Activated naive CD4-positive, alpha-beta T cell treated with anti-CD3 and anti-CD28 coated beads for 36 hours (primary cell): ENCODE measurements around the gene EDAR. TPM values are rescaled to one million over a fixed set of nuclear protein-coding genes. Genes with fewer than 3 reads are reported as not detected.

Source experiments
- CTCF ChIA-PET: fragments of 350-600 bp; sonication (Branson Sonifier 250); formaldehyde crosslinking; loops from one replicate; lab custom pipeline; 2021; ENCODE audit warnings: antibody characterized with exemption; lab: Charles Lee
- DNase-seq: peaks from one replicate; pipeline ENCODE4 v3.0.0-alpha.2; 2020
- H3K27ac Mint-ChIP-seq: one replicate; pipeline ENCODE4 v1.8.0; 2021; ENCODE audit warnings: mild to moderate bottlenecking, mixed read lengths
- H3K27me3 Mint-ChIP-seq: one replicate; pipeline ENCODE4 v1.8.0; 2021; ENCODE audit warnings: low read depth, mixed read lengths
- H3K36me3 Mint-ChIP-seq: one replicate; pipeline ENCODE4 v1.8.0; 2021; ENCODE audit warnings: low read depth, mixed read lengths
- H3K4me1 Mint-ChIP-seq: one replicate; pipeline ENCODE4 v1.8.0; 2021; ENCODE audit warnings: low read depth, mixed read lengths
- H3K4me3 Mint-ChIP-seq: one replicate; pipeline ENCODE4 v1.8.0; 2021; ENCODE audit warnings: mild to moderate bottlenecking, moderate library complexity, mixed read lengths
- H3K9me3 Mint-ChIP-seq: one replicate; pipeline ENCODE4 v1.8.0; 2021; ENCODE audit warnings: mixed read lengths
- intact Hi-C: fragments of 100-400 bp; cut with micrococcal nuclease; formaldehyde crosslinking; loops from one replicate; pipeline ENCODE4 v1.15.1; 2023
- total RNA-seq, 2 experiments: library from RNA; stranded (reverse); gene quantifications; one replicate each; pipeline ENCODE4 v1.2.3, GENCODE V29; 2021

Gene EDAR
- total RNA-seq, 2 experiments from 2014 or later, result 1.1 to 1.3 TPM

- CTCF ChIA-PET, result interaction anchor here (0.7 to 2.8 kb wide), 4 partner anchors 8 to 12 kb away, joined by 4 to 13 read pairs (median 6); partner anchors contain the start of gene EDAR
- intact Hi-C loops, result no loop called here
- Mint-ChIP-seq H3K9me3 (no peaks in the 10 kb centered on the region), H3K27me3 (no peaks in the 10 kb centered on the region), H3K27ac (no peak overlapping the region), H3K4me1 (peaks cover 70% of the 10 kb centered on the region), H3K36me3 (no peaks in the 10 kb centered on the region), H3K4me3 (no peak overlapping the region)
- no peak for DNase-seq
Measured at GRCh38 chr2:108978709-108979111, 10.3 kb downstream of the EDAR start.

DNA sequence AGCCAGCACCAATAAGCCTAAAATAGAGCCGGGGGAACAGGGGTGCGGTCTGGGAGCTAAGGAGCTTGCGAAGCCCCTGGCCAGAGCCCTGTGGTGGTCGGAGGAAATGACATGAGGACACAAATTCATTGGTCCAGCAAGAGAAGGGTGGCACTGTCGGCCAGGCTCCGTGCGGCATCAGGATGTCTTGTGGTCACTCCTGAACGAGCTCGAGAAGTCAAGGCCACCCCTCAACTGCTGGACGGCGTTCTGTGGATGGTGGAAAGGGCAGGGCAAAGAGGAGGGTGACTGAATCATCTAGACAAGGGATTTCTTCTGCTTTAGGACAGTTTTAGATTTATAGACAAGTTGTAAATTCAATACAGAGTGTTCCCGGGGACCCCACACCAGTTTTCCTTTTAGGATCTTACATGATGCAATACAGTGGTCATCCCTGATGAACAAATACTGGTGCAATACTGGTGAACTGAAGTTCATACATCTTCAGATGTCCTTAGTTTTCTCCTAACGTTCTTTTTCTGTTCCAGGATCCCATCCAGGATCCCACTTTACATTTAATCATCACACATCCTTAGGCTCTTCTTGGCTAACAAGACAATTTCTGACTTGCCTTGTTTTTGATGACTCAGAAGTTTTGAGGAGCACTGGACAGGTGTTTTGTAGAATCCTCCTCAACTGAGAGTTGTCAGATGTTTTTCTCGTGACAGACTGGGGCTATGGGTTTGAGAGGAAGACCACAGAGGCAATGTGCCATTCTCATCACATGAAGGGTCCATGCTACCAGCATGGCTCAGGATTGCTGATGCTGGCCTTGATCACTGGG lies 13.2 kb downstream of the EDAR start:
- DNase-seq, result no peak
- CTCF ChIA-PET, result interaction anchor here (0.6 to 1.7 kb wide), 4 partner anchors 9 to 116 kb away, joined by 3 to 10 read pairs (median 6); no protein-coding TSS in a partner anchor
- H3K4me3 Mint-ChIP-seq, result no peak overlapping the region

GRCh38 chr2:108974674-108975073 lies 14.3 kb downstream of the EDAR start:
- CTCF ChIA-PET, result interaction anchor here (0.6 to 1.7 kb wide), 4 partner anchors 10 to 47 kb away, joined by 3 to 10 read pairs (median 10); no protein-coding TSS in a partner anchor
- Mint-ChIP-seq H3K4me1 (peaks cover 68% of the 10 kb centered on the region), H3K27ac (no peak overlapping the region), H3K4me3 (no peak overlapping the region), H3K27me3 (no peaks in the 10 kb centered on the region), H3K36me3 (no peaks in the 10 kb centered on the region), H3K9me3 (no peaks in the 10 kb centered on the region)
- intact Hi-C loops, result no loop called here
- no peak for DNase-seq

More for the DNA sequence above, 13.2 kb downstream of the EDAR start:
- Mint-ChIP-seq H3K27me3 (no peaks in the 10 kb centered on the region), H3K36me3 (no peaks in the 10 kb centered on the region), H3K4me1 (peaks cover 64% of the 10 kb centered on the region), H3K9me3 (no peaks in the 10 kb centered on the region), H3K27ac (no peak overlapping the region)
- intact Hi-C loops, result no loop called here

GRCh38 chr2:108972663-108973062 lies 16.4 kb downstream of the EDAR start:
- Mint-ChIP-seq H3K9me3 (no peaks in the 10 kb centered on the region), H3K36me3 (no peaks in the 10 kb centered on the region), H3K27me3 (no peaks in the 10 kb centered on the region), H3K4me3 (no peak overlapping the region), H3K4me1 (peaks cover 79% of the 10 kb centered on the region), H3K27ac (no peak overlapping the region)
- no peak for DNase-seq
- CTCF ChIA-PET, result interaction anchor here (0.7 to 1.6 kb wide), 3 partner anchors 45 to 130 kb away, joined by 3 to 5 read pairs (median 4); no protein-coding TSS in a partner anchor
- intact Hi-C loops, result loop anchor here (2.0 kb wide), 1 partner anchor 16 kb away; no protein-coding TSS in a partner anchor

DNA sequence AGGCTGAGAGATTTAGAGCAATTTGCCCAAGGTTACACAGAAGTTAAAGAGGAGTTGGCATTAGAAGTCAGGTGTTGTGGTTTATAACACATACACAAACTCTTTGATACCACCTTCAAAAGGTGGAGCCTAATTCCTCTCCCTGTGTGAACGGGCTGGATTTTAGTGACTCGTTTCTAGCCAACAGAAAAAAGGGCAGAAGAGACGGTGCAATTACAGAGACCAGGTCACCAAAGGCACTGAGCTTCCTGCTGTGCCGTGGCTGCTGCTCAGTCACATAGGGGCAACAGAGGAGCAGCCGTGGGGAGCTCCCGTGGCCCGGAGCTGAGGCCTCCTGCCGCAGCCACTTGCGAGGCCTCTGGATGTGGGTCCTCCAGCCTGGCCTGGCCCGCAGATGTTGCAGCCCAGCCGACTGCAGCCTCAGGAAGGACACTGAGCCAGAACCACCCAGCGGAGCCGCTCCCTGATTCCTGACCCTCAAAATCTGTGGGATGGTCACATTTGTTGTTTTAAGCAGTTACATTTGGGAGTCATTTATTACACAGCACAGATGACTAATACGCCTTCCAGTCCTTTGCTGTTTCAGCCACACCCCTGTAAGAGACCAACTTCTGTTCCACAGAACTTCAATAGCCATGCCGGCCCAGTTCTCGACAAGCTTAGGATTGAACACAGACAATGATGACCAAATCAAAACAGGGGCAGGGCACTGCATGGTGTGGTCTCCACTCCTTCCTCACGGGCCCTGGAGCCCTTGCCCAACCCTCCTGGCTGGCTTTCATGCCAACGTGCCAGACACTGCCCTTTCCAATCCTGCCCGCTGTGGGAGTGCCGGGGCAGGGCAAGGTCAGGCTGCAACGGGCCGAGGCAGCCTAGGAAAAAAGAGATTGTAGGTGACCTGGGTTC lies 17.1 kb downstream of the EDAR start:
- Mint-ChIP-seq H3K27ac (no peak overlapping the region), H3K9me3 (no peaks in the 10 kb centered on the region), H3K36me3 (no peaks in the 10 kb centered on the region), H3K27me3 (no peaks in the 10 kb centered on the region), H3K4me1 (peaks cover 85% of the 10 kb centered on the region), H3K4me3 (no peak overlapping the region)
- CTCF ChIA-PET, result interaction anchor here (0.7 to 1.6 kb wide), 5 partner anchors 15 to 131 kb away, joined by 3 to 9 read pairs (median 5); no protein-coding TSS in a partner anchor
- no peak for DNase-seq
- intact Hi-C loops, result loop anchor here (2.0 kb wide), 1 partner anchor 15 kb away; no protein-coding TSS in a partner anchor

- CTCF ChIA-PET, result interaction anchor here (0.8 to 3.7 kb wide), 4 partner anchors 8 to 32 kb away, joined by 3 to 17 read pairs (median 10); no protein-coding TSS in a partner anchor
- H3K9me3 Mint-ChIP-seq, result no peaks in the 10 kb centered on the region
Measured at GRCh38 chr2:108970369-108970768, 18.7 kb downstream of the EDAR start.

DNA sequence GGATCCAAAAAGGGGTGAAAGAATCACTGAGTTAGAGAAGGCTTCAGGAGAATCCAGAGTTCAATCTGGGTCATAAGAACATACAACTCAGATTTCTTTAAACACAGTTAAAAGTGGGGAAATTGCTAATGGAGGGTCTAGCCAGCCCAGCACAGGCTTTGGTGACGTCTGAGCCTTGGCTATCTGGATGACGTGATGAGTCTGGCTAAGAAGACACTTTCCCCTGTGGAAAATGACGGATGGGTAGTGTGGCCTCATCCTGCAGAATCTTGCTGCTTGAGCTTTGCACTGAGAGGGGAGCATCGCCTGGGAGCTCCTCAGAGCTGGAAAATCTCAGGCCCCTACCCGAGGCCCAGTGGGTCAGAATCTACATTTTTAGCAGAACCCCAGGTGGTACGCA lies 19.2 kb downstream of the EDAR start:
- peaks cover 86% of the 10 kb centered on the region for H3K4me1 Mint-ChIP-seq
- H3K27me3 Mint-ChIP-seq, result no peaks in the 10 kb centered on the region
- no peak overlapping the region for H3K27ac Mint-ChIP-seq
- H3K36me3 Mint-ChIP-seq, result no peaks in the 10 kb centered on the region
- no peaks in the 10 kb centered on the region for H3K9me3 Mint-ChIP-seq
- CTCF ChIA-PET, result interaction anchor here (0.8 to 3.7 kb wide), 4 partner anchors 9 to 42 kb away, joined by 3 to 17 read pairs (median 10); no protein-coding TSS in a partner anchor
- no peak overlapping the region for H3K4me3 Mint-ChIP-seq
- intact Hi-C loops, result no loop called here
- no peak for DNase-seq

More at GRCh38 chr2:108970369-108970768, 18.7 kb downstream of the EDAR start:
- Mint-ChIP-seq H3K27ac (no peak overlapping the region), H3K4me3 (no peak overlapping the region), H3K27me3 (no peaks in the 10 kb centered on the region), H3K36me3 (no peaks in the 10 kb centered on the region), H3K4me1 (peaks cover 87% of the 10 kb centered on the region)
- intact Hi-C loops, result no loop called here
- no peak for DNase-seq

DNA sequence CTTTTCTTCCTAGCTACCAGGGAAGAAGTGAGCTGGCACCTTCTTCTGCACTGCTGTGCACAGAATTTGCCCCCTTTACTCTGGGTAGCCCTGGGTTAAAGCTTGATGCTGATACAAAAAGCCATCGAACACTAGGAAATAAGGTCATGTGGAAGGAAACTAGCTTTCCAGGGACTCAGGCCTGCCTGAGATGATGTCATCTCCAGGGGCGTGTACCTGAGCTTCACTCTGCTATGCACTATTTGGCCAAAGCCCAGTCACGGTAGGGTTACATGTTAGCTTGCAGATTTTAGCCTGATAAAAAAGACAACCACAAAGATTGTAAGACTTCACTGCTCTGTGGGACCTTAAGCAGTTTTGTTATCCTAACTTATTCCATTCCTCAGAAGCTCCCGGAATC lies 20.4 kb downstream of the EDAR start:
- DNase-seq, result peak; percentile 63
- Mint-ChIP-seq H3K27me3 (no peaks in the 10 kb centered on the region), H3K9me3 (no peaks in the 10 kb centered on the region), H3K27ac (peak overlapping the region; percentile 48), H3K36me3 (no peaks in the 10 kb centered on the region), H3K4me3 (no peak overlapping the region), H3K4me1 (peaks cover 90% of the 10 kb centered on the region)
- CTCF ChIA-PET, result interaction anchor here (0.6 to 3.7 kb wide), 7 partner anchors 10 to 176 kb away, joined by 4 to 17 read pairs (median 7); partner anchors contain the start of gene EDAR
- intact Hi-C loops, result loop anchor here (1.0 kb wide), 1 partner anchor 10 kb away; no protein-coding TSS in a partner anchor

GRCh38 chr2:108967757-108968156 lies 21.3 kb downstream of the EDAR start:
- intact Hi-C loops, result loop anchor here (1.0 to 2.0 kb wide), 2 partner anchors 9 to 19 kb away; no protein-coding TSS in a partner anchor
- H3K4me1 Mint-ChIP-seq, result peaks cover 96% of the 10 kb centered on the region
- peak; percentile 61 for DNase-seq
- peak overlapping the region; percentile 41 for H3K4me3 Mint-ChIP-seq
- H3K9me3 Mint-ChIP-seq, result no peaks in the 10 kb centered on the region
- CTCF ChIA-PET, result interaction anchor here (0.5 to 3.7 kb wide), 5 partner anchors 9 to 147 kb away, joined by 3 to 17 read pairs (median 7); no protein-coding TSS in a partner anchor
- peak overlapping the region; percentile 48 for H3K27ac Mint-ChIP-seq
- H3K36me3 Mint-ChIP-seq, result no peaks in the 10 kb centered on the region
- H3K27me3 Mint-ChIP-seq, result no peaks in the 10 kb centered on the region

- Mint-ChIP-seq H3K4me3 (no peak overlapping the region), H3K36me3 (no peaks in the 10 kb centered on the region), H3K27ac (no peak overlapping the region), H3K4me1 (peaks cover 92% of the 10 kb centered on the region), H3K27me3 (no peaks in the 10 kb centered on the region), H3K9me3 (no peaks in the 10 kb centered on the region)
- CTCF ChIA-PET, result interaction anchor here (1.5 kb wide), 1 partner anchor 21 kb away, joined by 6 read pairs; no protein-coding TSS in a partner anchor
- intact Hi-C loops, result loop anchor here (2.0 kb wide), 3 partner anchors 21 to 65 kb away; no protein-coding TSS in a partner anchor
- DNase-seq, result peak; percentile 74
Measured at GRCh38 chr2:108965540-108966289, 23.3 kb downstream of the EDAR start.

DNA sequence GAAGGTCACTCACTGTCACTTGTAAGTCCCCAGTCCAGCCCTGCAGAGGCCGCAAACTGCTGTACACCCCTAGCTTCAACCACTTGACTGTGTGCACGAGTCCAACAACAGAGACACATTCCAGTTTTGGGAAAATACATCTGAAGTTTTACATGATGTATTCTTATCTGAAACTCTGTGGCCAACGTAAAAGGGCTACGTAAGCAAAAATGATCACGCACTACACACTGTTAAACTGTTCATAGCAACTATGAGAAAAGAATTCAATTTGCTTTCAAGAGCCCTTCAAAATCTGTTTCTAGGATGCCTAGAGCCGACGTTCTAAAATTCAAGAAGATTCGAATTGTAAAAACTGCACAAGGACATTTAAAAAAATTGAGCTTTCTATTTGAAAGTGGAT lies 26.0 kb downstream of the EDAR start:
- Mint-ChIP-seq H3K27me3 (no peaks in the 10 kb centered on the region), H3K4me3 (no peak overlapping the region), H3K27ac (no peak overlapping the region), H3K9me3 (no peaks in the 10 kb centered on the region), H3K4me1 (peaks cover 93% of the 10 kb centered on the region), H3K36me3 (no peaks in the 10 kb centered on the region)
- intact Hi-C loops, result no loop called here
- CTCF ChIA-PET, result no interaction called here
- no peak for DNase-seq
